PFSK-1 (cell line): ENCODE results near the gene ABI1.

Source experiments
- FOXP2 ChIP-seq: optimal IDR thresholded peaks from 2 replicates; pipeline ENCODE3; 2011; ENCODE audit warnings: borderline replicate concordance, control low read depth, inconsistent platforms; ENCODE audit not compliant: insufficient read depth; ENCODE audit errors: extremely low read length, extremely low read depth
- POLR2AphosphoS5 ChIP-seq: IDR thresholded peaks from 2 replicates; pipeline ENCODE4 v1.6.1; 2012; ENCODE audit warnings: low read depth, mild to moderate bottlenecking, control low read depth, low read length, moderate library complexity
- SIN3A ChIP-seq: IDR thresholded peaks from 2 replicates; pipeline ENCODE4 v1.6.1; 2012; ENCODE audit warnings: mild to moderate bottlenecking, low read length, moderate library complexity, borderline replicate concordance; ENCODE audit not compliant: insufficient read depth
- TAF1 ChIP-seq: IDR thresholded peaks from 2 replicates; pipeline ENCODE4 v1.6.1; 2012; ENCODE audit warnings: low read length, control low read depth, borderline replicate concordance; ENCODE audit not compliant: insufficient read depth
- TF ChIP-seq, protein P1 (sequence below), 2 experiments: IDR thresholded peaks; 2 replicates each; pipeline versions ENCODE4 v1.6.1 to v1.8.0; 2011 to 2012; ENCODE audit warnings: low read depth in 2 of 2, low read length in 2 of 2, control low read depth in 1 of 2, inconsistent platforms in 1 of 2, mild to moderate bottlenecking in 1 of 2, moderate library complexity in 1 of 2; ENCODE audit not compliant: insufficient read depth in 1 of 2

The ABI1 gene

GRCh38 chr10:26837139-26837538, 23.6 kb downstream of the ABI1 start:
- no peak for TF ChIP-seq TAF1
- TF ChIP-seq FOXP2, result no peak
- TF ChIP-seq, protein P1, sequence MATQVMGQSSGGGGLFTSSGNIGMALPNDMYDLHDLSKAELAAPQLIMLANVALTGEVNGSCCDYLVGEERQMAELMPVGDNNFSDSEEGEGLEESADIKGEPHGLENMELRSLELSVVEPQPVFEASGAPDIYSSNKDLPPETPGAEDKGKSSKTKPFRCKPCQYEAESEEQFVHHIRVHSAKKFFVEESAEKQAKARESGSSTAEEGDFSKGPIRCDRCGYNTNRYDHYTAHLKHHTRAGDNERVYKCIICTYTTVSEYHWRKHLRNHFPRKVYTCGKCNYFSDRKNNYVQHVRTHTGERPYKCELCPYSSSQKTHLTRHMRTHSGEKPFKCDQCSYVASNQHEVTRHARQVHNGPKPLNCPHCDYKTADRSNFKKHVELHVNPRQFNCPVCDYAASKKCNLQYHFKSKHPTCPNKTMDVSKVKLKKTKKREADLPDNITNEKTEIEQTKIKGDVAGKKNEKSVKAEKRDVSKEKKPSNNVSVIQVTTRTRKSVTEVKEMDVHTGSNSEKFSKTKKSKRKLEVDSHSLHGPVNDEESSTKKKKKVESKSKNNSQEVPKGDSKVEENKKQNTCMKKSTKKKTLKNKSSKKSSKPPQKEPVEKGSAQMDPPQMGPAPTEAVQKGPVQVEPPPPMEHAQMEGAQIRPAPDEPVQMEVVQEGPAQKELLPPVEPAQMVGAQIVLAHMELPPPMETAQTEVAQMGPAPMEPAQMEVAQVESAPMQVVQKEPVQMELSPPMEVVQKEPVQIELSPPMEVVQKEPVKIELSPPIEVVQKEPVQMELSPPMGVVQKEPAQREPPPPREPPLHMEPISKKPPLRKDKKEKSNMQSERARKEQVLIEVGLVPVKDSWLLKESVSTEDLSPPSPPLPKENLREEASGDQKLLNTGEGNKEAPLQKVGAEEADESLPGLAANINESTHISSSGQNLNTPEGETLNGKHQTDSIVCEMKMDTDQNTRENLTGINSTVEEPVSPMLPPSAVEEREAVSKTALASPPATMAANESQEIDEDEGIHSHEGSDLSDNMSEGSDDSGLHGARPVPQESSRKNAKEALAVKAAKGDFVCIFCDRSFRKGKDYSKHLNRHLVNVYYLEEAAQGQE (IDR thresholded peaks at IDR 0.05; ENCODE audit: insufficient read depth in 1 of 2, low read depth in 2 of 2, low read length in 2 of 2), result no peak
- no peak for TF ChIP-seq SIN3A
- TF ChIP-seq POLR2AphosphoS5, result no peak

DNA sequence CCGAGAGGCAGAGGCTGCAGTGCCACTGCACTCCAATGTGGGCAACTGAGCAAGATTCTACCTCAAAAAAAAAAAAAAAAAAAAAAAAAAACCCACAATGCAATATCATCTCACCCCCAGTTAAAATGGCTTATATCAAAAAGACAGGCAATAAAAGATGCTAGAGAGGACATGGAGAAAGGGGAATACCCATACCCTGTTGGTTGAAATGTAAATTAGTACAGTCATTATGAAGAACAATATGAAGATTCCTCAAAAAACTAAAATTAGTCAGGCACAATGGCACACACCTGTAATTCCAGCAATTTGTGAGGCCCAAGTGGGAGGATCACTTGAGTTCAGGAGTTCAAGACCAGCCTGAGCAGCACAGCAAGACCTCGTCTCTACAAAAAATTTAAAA, 25.7 kb downstream of the ABI1 start:
- no peak for TF ChIP-seq SIN3A
- TF ChIP-seq FOXP2, result no peak
- TF ChIP-seq TAF1, result no peak
- TF ChIP-seq POLR2AphosphoS5, result no peak
- TF ChIP-seq, protein P1 (IDR thresholded peaks at IDR 0.05; ENCODE audit: insufficient read depth in 1 of 2, low read depth in 2 of 2, low read length in 2 of 2), result no peak

GRCh38 chr10:26832960-26833359, 27.8 kb downstream of the ABI1 start:
- TF ChIP-seq FOXP2, result no peak
- TF ChIP-seq, protein P1 (IDR thresholded peaks at IDR 0.05; ENCODE audit: insufficient read depth in 1 of 2, low read depth in 2 of 2, low read length in 2 of 2), result no peak
- no peak for TF ChIP-seq TAF1
- TF ChIP-seq POLR2AphosphoS5, result no peak
- no peak for TF ChIP-seq SIN3A

GRCh38 chr10:26831936-26832335, 28.8 kb downstream of the ABI1 start:
- TF ChIP-seq FOXP2 (no peak), POLR2AphosphoS5 (no peak), SIN3A (no peak), TAF1 (no peak)
- TF ChIP-seq, protein P1 (IDR thresholded peaks at IDR 0.05; ENCODE audit: insufficient read depth in 1 of 2, low read depth in 2 of 2, low read length in 2 of 2), result no peak

DNA sequence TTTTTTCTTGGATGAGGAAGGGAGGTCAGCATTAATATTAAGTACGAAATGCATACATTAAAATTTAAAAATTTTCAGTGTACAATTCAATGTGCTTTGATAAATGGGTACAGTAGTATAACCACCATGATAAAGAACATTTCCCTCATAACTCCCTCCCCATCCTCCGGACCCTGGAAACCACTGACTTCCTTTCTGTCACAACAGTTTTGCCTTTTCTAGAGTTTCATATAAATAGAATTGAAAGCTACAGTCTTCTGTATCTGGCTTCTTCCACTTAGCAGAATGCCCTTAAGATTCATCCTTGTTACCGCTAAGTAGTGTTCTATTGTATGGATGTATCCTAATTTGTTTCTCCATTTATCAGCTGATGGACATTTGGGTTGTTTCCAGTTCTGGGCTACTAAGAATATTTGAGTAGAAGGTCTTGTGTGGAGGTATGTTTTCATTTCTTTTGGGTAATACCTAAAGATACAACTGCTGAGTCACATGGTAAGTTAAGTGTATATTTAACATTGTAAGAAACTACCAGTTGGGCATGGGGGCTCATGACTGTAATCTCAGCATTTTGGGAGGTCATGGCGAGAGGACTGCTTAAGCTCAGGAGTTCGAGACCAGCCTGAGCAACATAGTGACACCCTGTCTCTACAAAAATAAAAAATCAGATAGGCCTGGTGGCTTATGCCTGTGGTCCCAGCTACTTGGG, 30.8 kb downstream of the ABI1 start:
- TF ChIP-seq TAF1 (no peak), SIN3A (no peak), FOXP2 (no peak), POLR2AphosphoS5 (no peak)
- TF ChIP-seq, protein P1 (IDR thresholded peaks at IDR 0.05; ENCODE audit: insufficient read depth in 1 of 2, low read depth in 2 of 2, low read length in 2 of 2), result no peak
